HG03571 (cell line): Measurements from ENCODE around the gene PDPK1.
"Not testable (repeated sequence)": the region's sequence is repeated elsewhere in the genome, so short reads cannot be mapped to it uniquely, and the experiment has no call there.

ENCODE experiments used
- ATAC-seq: cut with Tn5 transposase; IDR thresholded peaks from one replicate; pipeline ENCODE4 v1.9.1; 2021; ENCODE audit not compliant: unreplicated experiment

Gene PDPK1

DNA sequence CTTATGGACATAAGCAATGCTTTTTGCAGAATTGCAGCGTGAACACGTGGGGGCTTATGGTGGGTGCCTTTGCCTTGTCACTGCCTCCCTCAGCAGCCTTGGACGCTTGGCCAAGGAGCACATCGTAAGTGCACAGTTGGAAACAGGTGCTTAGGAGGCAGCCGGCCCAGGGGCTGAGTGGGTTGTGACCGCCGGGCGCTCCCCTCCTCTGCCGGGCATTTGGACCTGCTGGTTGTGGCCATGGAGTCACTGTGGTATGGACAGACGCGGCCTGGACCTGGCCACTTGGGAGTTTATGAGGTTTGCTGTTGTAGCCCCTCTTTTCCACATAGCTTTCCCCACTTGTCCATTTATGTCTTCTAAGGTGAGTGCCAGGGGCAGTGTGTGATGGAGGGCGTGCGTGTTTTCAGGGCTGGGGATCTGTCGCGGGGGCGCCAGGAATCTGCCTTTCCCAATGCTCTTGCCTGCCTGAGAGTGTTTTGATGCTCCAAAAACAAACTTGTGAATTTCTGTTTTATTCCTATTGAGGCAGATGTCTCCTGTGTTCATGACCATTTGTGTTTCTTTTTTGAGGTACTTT lies 49.2 kb downstream of the PDPK1 start:
- ATAC-seq: no peak

DNA sequence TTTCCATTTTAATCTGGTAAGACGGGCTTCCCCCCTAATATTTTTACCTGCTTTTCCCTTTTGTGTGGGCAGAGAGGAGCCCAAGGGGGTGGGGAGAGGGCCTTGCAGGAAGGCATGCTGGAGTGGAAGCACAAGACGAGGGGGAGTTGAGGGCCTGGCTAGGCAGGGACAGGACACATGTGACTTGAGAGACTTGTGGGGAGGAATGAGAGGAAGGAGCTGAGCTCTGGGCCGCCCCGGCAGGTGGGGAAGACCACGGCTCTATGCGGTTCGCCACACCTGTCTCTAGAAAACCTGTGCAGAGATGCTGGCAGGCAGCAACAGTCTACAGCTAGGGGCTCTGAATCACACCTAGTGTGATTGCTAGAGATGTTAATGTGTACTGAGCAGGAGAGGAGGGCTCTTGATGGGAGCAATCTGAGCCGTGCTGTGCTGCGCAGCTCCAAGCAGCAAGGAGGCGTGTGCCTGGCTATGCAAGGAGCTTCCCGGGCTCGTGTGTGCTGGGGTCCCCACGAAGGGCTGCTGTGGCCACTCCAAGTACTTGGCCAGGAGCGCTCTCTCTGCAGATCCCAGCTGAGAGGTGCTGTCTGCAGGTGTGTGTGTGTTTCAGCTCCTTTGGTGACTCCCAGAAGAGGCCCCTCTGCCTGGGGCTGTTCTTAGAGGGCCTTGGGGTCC lies 50.2 kb downstream of the PDPK1 start:
- ATAC-seq: no peak

DNA sequence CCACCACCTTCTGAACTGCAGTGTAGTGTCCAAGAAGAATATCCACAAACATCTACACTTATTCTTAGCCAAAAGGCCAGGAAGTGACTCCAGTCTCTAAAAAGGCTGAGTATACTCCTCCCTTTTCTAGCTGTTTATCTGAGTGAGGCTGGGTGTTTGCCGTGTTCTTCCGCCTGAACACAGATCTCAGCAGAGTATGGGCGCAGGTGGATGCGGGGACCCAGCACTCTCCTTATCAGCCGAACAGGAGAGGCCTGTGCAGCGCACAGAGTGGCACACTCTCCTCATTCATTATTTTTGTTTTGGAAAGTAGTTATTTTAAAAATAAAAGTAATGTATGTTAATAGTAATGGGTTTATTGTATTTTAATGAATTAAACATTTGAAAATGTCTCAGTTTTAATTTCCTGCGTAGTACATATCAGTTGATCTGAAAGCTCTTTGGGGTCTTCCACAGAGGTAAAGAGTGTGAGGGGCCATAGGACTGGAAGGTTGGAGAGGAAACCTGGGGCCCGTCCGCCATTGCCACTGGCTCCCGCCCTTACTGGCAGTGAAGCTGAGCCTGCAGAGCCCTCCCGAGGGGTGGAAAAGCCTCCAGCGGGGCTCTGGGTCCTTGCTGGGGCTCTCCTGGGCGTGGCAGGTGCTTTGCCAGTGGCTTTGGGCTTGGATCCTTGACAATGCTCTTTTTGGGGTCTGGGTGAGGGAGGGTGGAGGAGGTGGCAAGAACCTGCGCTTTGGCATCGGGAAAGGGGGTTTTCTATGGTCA lies 53.8 kb downstream of the PDPK1 start:
- ATAC-seq: no peak

DNA sequence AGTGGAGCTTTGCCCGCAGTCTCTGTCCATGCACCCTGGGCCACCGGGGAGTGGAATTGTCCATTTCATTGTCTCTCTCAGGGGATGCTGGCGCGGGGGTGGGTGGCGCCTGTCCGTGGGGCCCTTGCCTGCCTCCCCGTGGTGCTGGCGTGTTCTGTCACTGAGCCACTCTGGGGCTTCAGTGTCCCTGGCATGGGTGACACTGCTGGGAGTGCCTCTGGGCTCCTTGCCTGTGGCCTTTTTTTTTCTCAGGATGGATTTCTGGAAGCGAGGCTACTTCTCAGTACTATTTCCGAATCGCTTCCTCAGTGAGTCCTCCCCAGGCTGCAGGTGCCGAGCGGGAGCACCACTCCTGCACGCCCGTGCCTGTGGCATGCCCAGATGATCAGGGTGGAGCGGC lies 55.0 kb downstream of the PDPK1 start:
- no peak for ATAC-seq

DNA sequence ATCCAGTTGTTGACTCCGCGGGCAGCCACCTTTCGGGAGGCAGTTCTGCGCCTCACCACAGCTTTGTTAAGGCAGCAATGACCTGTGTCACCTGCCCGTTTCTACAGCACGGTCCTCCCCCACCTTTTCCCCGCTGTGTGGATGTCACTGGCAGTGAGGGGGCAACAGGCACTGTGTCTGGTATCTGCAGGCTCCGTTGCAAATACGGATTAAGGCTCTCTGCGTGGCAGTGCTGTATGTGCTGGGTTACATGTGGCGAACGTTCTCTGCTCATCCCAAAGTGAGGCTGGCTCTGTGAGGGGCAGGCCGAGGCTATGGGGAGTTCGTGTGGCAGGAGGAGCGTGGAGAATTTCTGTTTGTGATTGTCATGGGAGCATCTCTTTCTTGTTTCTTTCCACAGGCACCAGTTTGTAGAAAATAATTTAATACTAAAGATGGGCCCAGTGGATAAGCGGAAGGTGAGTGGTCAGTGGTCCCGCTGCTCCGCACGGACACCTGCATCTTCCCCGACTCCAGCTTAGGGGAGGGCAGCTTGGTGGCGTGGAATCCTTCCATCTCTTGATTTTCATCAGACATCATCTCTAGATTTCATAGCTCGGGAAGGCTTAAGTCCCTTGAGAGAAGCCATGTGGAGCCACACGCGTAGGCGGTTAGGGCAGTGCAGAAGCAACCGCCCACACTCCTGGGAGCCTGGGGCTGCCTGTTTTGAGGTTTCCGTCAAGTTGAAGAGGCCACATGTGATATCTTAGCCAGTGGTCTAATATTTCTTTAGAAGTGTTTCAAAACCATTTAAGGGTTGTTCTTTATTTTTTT lies 57.8 kb downstream of the PDPK1 start:
- ATAC-seq: no peak

DNA sequence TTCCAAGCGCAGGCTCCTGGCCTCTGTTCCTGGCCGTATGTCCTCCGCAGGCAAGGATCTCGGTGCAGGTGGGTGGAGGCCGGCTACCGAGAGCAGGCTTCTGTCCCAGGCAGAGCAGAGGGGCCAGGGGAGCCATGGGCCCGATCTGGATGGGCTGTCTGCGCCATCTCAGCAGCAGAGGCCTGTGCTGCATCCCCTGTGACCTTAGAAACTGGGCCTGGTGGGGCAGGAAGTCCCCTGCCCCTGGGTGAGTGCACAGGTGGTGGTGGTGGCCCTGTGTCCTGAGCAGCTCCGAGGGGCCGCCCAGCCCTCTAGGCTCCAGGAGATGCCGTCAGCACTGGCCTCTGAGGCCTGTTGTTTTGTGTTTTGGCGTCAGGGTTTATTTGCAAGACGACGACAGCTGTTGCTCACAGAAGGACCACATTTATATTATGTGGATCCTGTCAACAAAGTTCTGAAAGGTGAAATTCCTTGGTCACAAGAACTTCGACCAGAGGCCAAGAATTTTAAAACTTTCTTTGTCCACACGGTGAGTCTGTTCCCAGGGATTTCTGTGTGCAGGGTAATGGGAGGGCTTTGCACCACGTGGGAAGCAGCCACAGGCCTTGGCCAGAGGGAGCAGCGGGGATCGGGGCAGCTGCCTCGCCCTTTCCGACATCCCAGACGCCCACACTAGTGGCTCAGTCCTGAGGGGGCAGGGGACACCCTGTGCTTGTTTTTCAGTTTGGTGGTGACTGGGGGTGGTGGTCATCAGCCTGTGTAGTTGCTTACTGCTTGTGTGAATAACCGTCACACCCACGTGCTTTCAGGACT lies 59.1 kb downstream of the PDPK1 start:
- ATAC-seq: no peak

DNA sequence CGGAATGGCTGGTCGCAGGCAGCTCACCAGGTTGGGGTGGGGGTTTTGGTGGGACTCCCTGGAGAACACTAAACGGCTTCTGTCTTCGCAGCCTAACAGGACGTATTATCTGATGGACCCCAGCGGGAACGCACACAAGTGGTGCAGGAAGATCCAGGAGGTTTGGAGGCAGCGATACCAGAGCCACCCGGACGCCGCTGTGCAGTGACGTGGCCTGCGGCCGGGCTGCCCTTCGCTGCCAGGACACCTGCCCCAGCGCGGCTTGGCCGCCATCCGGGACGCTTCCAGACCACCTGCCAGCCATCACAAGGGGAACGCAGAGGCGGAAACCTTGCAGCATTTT lies 59.7 kb downstream of the PDPK1 start:
- no peak for ATAC-seq

DNA sequence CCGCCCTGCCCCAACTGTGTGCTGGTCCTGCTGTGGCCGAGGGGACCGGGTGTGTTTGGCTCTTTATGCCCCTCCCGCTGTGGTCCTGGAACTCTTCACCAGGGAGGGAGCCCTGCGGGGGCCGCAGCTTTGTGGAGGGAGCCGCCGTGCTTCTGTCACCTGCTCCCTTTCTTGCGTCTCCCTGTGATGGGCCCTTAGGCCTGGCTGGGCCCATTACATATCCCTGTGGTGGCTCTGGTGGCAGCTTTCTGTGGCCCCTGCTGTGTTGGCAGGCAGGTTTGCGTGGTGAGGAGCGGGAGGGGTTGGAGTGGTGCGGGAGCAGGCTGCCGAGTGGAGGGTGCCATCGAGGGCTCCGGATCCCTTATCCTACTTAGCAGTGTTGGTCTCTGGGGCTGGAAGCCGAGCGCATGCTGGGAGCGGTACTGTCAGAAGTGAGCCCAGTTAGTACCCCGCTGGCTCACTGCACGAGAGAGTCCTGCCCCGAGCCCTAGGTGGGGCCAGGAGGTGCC lies 60.4 kb downstream of the PDPK1 start:
- ATAC-seq: no peak

DNA sequence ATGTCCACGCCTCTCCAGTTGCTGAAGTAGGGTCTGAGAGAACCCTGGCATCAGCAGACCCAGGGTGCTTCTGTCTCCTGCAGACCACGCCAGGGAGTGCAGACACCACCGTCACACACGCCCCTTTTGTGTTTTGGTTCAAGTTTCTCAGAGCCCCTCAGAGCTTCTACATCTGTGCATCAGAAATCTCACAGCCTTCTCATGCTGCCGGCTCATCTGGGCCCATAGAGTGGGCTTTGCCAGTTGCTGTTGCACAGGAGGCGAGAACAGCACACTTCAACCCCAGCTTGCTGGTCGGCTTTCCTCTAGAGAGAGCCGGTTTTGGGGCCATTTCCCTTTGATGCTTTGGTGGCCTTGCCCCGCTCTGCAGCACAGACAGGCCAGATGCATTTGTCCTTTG lies 60.9 kb downstream of the PDPK1 start:
- no peak for ATAC-seq

DNA sequence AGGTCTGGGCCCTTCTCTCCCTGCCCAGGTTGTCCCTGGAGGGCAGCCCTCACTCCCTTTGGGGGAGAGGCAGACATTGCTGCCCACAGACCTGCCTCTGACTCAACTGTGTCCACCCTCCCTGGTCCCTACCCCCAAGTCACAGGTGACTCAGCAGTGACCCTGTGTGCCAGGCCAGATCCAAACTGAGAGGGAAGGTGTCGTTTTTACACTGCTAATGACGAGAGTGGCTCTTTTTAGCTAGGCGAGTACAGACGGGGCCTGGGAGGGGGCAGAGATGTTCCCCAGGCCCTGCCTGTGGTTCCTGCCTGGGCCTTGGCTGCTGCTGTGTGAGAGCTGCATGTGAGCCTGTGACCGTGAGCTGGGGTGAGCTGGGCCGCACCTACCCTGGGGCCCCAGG lies 61.3 kb downstream of the PDPK1 start:
- not testable (repeated sequence) for ATAC-seq

DNA sequence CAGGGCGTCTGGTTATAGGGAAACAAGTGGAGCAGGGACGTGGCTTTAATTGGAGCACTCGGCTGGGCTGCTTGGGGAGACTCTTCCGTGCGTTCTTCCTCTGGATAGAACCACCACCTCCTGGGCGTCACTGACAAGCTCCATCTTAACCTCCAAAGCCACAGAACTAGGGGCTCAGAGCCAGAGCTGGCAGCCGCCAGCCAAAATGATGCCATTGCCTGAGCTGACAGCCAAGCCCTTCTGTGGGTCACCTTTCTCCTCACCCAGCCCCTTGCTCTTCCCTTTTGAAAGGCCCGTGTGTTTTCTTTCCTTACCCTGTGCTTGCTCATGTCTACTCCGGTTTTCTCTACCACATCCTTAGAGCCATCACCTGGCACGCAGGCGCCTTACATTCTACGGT lies 62.0 kb downstream of the PDPK1 start:
- not testable (repeated sequence) for ATAC-seq

DNA sequence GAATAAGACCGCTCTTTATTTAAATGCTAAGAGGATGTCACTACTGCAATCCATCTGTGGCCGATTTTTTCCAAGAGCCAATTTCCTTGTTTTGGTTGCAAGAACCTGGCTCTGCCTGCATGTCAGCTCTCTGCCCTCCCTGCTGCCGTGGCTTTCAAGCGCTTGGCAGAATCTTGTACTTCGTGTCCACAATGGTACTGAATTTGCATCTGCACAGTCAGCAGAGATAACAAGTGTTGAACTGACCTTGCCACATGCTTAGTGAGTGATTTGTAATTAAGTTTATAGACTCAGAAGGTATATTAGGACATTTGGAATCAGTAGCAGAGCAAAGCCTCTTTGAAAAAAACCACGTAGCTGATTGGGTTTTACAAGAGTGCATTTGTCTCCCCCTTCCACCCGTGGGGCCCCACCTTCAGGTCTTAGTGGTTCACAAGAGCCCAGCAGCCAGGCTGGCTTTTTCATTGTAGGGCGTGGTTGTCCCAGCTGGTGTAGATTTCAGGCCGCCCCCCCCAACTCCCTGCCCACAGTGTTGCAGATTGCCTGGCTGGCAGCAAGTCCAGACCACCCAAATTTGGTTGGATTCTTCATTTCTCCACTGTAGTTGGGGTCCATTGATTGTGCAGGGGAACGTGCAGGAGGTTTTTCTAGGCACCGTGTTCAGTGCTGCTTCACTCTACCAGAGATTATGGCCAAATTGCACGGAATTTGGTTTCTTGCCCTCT lies 63.6 kb downstream of the PDPK1 start:
- not testable (repeated sequence) for ATAC-seq

DNA sequence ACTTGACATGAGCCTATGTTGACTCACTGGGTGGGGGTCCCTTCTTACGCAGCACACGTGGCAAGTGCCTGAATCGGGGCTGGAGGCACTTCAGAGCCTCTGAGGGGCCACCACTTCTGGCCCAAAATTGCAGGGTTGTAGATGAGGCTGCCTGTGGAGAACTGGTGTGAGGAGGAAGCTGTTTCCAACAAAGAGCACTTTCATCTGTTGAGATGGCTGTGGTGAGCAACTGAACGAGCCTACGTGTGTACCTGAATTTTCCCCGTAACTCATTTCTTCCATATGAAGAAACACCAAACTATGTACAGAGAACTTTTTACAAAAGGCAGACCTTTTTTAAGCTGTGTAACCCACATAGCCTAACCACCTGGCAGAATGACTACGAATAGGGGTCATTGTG lies 64.4 kb downstream of the PDPK1 start:
- not testable (repeated sequence) for ATAC-seq

DNA sequence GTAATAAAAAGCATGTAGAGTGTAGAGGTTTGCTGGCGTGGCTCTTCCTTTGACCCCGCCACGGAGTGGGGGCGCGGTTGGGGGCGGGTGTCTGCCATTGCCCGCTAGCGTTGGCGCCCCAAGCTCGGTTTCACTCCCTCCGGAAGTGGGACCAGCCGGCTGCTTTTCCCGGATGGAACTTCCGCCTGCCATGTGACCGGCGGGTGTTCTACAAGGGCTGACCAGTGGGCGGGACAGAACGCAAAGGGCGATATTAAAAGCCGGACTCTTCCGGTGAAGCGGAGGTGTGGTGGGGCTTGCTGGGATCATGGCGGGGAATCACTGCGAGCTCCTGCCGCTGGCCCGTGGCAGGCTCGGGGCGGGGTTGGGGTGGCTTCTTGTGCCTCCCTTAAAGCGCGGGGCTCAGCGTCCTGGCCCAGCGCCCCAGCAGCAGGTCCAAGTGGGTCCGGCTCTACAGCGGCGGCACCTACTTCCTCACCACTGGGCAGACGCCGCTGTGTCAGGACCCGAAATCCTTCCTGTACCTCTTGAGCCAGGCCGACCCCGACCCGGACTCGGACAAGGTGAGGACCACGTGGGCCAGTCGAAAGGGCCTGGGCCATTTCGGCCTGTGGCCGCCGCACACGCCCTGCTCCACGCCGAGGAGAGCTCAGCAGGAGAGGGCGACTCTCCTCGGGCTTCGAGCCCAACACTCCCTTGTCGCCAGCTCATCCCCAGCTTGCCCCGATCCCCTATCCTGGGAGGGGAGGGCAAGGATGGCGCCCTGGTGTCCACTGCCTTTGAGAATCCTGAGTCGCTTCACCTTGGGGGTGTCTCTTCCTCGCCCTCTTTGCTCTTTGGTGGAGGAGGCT lies 65.6 kb downstream of the PDPK1 start:
- peak; percentile 58 for ATAC-seq

DNA sequence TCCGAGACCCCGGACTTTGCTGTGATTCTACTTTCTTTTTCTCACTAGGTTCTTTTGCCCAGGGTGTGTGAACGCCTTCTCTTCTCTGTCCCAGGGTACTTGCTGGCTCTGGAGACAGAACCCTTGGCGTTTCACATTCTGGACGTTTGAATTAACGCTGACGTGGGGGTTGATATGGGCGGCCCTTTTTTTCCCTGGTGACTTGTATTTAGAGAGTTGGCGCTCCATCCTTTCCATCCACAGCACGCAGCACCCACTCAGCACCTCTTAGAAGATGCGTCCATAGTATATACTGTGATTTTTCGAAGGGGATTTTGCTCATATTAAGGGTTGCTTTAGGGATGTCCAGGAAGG lies 66.2 kb downstream of the PDPK1 start:
- ATAC-seq: not testable (repeated sequence)

DNA sequence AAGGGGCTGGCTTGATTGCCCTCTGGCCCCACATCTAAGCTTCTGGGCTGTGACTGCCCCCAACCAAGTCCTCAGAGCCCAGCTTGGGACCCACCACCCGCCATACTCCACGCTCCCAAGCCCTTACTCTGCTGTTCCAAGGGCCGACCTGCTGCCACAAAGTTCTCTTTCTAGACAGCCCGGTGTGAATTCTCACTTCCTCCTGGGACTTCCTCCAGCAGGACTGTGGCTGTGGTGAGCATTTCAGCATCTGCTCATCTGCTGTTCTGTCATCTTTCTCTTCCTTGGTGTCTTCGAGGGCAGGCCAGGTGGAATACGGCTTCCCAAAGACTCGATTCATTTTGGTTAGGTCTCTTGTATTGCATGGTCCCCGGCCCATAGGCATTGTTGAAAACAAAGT lies 69.0 kb downstream of the PDPK1 start:
- peak; percentile 41 for ATAC-seq

DNA sequence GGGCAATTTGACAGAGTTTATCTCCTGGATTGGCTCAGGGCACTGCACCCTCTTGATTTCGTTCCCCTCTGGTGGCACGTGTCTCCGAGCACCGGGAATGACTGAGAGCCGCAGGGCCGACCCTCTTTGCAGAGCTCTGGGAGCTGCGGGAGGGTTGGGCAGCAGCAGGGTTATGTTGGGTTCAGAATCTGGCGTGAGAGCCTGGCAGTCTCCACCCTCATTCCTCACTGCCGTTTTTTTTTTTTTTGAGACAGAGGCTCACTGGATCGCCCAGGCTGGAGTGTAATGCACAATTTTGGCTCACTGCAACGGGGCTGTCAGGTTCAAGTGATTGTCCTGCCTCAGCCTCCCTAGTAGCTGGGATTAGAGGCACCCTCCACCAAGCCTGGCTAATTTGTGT lies 71.5 kb downstream of the PDPK1 start:
- ATAC-seq: not testable (repeated sequence)

DNA sequence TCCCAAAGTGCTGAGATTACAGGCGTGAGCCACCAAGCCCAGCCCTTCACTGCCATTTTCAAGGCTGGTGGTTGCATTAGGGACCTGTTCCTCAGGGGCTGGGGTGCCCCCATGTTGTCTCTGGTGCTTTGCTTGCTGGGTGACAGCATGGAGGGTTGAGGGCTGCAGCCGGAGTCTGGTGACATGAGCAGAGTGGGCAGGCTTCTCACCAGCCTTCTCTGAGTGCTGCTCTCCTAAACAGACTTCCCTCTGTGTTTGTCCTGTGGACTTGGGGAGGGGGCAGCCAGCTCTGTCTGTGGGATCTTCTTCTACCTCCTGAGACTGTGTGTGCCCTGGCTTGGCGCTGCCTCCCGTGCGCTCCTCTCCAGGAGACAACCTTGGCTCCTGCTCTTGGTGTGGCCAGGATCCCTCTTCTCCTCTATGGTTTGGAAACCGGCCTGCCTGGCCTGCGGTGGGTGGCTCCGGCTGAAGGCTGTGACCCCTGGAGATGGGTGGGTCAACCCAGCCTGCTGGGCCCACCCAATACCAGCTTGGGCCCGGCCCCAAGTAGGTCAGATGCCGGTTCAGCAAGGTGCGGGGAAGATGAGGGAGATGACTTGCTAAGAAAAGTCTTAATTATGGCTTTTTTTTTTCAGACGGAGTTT lies 72.1 kb downstream of the PDPK1 start:
- no peak for ATAC-seq
